OCI-LY1 (cell line): ENCODE measurements around the gene ACACA.

Experiments
- EZH2 ChIP-seq: fragments of 200-600 bp; sonication (generic), shearing (Covaris generic); IDR thresholded peaks from 2 replicates; pipeline ENCODE4 v1.8.0; 2017; ENCODE audit warnings: borderline replicate concordance, mixed run types, mild to moderate bottlenecking, antibody characterized with exemption, low read length, moderate library complexity, mixed read lengths
- TF ChIP-seq, protein P1 (sequence below): fragments of 200-600 bp; sonication (generic), shearing (Covaris generic); IDR thresholded peaks from 2 replicates; pipeline ENCODE4 v1.5.1; 2017; ENCODE audit warnings: mild to moderate bottlenecking, antibody characterized with exemption, low read length, moderate library complexity, mixed read lengths

- TF ChIP-seq, protein P1, sequence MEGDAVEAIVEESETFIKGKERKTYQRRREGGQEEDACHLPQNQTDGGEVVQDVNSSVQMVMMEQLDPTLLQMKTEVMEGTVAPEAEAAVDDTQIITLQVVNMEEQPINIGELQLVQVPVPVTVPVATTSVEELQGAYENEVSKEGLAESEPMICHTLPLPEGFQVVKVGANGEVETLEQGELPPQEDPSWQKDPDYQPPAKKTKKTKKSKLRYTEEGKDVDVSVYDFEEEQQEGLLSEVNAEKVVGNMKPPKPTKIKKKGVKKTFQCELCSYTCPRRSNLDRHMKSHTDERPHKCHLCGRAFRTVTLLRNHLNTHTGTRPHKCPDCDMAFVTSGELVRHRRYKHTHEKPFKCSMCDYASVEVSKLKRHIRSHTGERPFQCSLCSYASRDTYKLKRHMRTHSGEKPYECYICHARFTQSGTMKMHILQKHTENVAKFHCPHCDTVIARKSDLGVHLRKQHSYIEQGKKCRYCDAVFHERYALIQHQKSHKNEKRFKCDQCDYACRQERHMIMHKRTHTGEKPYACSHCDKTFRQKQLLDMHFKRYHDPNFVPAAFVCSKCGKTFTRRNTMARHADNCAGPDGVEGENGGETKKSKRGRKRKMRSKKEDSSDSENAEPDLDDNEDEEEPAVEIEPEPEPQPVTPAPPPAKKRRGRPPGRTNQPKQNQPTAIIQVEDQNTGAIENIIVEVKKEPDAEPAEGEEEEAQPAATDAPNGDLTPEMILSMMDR = no peak
- no peak for TF ChIP-seq EZH2
These were observed 300.6 kb downstream of the ACACA start for GRCh38 chr17:37106049-37106448.
